Jurkat, Clone E6-1 (cell line): ENCODE results near the gene SLC25A10.
A peak's percentile ranks its signal among the peaks of the same experiment; 100 is the strongest.

Experiments used
- DNase-seq: peaks from one replicate; pipeline ENCODE4 v3.0.0-alpha.2; 2011; ENCODE audit warnings: low read depth, low spot score
- H3K4me3 ChIP-seq: 2 replicates; pipeline ENCODE4 v1.5.1; 2011; ENCODE audit warnings: mild to moderate bottlenecking, low read length, control low read depth, moderate library complexity

Gene SLC25A10

DNA sequence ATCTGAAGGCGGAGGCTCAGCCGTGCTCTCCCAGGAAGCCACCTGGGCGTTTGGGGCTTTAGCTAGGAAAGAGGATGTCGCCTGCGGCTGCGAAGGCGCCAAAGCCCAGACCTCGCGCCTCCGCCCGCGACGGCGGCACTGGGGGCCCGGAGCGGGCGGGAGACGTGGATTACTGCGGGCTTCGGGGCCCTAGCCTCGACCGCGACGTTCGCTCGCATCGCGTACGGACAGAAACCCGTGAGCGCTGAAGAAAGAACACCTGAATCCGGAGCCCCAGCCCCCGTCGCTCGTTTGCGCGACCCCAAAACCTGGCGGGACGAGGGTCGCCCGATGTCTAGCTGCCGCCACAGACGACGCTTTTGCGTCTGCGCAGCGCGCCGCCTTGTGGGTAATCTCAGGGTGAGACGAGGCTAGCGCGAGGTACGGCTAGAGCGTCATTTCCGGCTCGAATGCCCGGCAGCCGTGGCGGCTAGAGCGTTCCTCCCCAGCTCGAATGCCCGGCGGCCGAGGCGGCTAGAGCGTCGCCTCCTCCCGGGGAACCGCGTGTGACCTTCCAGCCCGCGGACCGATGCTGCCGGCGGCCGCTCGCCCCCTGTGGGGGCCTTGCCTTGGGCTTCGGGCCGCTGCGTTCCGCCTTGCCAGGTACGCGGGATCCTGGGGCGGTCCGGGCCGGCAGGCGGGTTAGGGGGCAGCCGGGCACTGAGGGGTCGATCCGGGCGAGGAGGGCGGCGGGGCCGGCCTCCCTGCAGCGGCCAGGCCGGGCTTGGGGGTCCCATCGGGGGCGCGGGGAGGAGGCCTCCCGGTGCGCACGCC, 8.9 kb upstream of the SLC25A10 start, which contains the start of gene MRPL12:
MRPL12 (plus strand) TSS at position 434 of the 813 bp plus-strand sequence; CDS start at position 569, 135 bp downstream.
- DNase-seq = peak; percentile 87
- H3K4me3 ChIP-seq = peak within 1 kb of the TSS; percentile 75

DNA sequence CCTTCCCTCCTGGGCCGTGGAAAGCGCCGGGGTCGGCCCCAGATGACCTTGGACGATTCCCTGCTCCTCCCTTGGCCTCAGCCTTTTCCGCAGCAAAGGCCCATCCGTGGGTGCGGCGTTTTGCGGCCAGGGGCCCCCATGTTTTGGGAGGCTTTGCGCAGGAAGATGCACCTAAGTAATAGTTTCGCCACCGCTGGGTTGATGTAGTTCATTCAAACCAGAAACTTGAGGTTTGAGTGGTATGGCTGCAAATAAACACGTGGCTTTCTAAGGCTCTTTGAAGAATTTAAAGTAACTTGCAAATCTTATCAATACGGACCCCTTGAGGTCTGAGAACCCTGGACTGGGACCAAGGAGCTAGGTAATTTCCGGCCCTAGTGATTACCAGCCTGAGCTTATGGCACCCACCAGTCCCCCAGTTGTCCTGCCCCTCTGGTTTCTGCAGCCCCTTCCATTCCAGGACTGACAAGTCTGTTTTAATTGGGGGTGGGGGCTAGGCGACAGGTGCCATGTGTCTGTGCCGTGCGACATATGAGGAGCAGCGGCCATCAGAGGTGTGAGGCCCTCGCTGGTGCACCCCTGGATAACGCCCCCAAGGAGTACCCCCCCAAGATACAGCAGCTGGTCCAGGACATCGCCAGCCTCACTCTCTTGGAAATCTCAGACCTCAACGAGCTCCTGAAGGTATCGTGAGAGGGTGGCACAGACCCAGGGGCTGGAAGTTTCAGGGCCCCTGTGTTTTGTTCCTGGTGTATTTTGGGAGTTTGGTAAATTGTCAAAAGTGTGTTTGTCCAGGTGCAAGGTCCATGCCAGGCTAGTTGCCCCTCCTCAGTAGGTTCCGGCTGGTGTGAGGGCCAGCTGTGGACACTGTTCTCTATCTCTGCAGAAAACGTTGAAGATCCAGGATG, 8.1 kb upstream of the SLC25A10 start:
- DNase-seq = no peak
- peak overlapping the region; percentile 75 for H3K4me3 ChIP-seq

DNA sequence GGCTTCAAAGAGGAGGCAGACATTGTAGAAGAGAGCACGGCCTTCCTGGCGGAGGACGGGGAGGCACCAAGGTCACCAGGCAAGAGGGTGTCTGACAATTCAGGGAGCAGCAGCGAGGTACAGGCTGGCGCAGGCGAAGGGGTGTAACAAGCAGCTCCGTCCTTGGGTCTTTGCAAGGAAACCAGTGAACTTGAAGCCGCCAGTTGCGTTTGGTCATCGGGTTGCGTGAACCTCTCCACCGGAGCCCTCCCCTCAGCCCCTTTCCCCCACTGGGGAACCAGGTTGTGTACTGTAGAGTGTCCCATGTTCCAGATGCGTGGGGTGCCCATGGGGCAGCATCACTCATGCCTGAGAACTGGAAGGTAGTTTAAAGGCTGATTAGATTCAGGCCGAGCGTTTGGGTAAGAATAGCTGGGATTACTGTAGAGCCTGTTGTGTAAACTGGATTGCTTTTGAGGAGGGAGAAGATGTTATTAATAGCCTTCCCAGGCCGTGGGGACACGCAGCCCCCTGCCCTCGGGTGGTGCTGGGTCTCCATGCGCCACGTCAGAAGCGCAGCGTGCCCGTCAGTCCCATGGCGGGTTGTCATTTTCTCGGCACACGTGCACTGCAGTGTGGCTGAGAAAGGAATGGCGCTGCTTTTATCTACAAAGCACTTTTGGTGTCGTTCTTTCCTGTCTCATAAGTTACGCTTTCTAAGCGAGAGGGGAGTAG, 6.4 kb upstream of the SLC25A10 start:
- H3K4me3 ChIP-seq = no peak overlapping the region
- no peak for DNase-seq

DNA sequence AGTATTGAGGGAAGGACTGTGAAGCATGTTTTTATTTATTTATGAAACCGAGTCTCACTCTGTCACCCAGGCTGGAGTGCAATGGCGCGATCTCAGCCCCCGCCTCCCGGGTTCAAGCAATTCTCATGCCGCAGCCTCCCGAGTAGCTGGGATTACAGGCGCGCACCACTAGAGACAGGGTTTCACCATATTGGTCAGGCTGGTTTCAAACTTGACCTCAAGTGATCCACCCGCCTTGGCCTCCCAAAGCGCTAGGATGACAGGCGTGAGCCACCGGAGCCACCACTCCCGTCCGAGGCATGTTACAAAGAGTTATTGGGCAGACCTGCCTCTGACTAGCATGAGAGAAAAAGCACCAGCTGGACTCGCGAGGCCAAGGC, 5.9 kb upstream of the SLC25A10 start:
- DNase-seq = no peak
- no peak overlapping the region for H3K4me3 ChIP-seq

DNA sequence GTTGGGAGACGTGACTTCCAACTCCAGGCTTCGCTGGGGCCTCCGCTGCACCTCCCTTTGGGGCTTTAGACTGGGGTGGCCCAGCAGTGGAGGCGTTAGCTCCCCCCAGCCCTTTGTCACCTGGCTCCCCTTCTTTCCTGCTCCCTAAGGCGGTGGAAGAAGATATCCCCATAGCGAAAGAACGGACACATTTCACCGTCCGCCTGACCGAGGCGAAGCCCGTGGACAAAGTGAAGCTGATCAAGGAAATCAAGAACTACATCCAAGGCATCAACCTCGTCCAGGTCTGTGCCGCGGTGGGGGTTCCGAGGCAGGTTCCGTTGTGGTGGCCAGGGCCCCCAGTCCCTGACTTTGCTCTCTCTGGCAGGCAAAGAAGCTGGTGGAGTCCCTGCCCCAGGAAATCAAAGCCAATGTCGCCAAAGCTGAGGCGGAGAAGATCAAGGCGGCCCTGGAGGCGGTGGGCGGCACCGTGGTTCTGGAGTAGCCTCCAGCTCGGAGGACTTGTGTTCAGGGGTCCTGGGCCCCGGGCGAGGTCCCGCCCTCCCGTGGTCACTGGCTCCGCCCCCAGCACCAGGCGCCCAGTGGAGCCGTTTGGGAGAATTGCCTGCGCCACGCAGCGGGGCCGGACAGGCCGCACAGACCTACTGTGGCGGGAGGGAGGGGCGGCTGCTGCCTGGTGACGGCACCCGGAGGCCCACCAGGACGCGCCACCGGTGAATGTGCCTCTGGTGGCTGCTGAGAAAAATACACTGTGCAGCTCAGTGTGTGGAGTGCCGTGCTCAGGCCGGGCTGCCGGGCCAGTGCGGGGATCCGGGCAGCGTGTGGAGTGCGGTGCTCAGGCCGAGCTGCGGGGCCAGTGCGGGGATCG, 5.1 kb upstream of the SLC25A10 start:
- DNase-seq = no peak
- no peak overlapping the region for H3K4me3 ChIP-seq

DNA sequence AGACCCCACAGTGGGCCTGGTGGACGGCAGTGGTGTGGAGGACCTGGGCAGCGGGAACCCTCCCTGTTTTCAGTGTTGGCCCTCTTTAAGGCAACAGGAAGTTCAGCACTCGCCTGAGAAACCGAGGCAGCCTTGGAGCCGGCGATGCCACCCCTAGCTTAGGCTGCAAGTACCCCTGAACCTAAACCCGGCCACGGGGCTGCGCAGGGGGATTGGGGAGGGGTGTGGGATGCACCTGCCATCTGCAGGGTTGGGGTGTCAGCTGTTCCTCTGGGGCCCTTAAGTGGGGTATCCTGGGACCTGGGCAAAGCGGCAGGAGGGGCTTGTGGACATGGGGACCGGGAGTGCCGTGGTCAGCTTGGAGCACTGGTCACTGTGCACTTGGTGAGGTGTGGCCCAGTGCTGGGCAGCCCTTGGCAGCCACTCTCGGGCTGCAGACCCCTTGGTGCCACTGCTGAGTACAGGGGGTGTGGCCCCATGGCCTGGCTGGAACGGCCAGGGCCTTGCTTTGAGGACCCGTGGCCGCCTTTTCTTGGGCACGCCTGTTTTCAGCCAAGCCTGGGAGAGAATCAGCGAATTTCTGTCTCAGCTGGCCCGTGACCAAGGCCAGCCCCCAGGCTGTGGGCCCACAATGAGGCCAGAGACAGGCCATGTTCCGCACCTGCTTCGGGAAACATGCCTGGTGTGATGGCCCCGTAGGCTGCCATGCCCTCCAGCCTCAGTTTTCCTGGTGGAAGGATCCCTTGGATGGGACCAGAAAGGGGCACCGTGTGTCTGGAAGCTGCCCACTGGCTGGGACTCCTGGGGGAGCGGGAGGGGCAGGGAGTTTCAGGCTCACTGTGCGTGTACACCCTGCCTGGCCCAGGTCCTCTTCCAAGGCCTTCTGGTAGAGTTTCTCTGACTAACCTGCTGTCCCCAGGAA, 4.1 kb upstream of the SLC25A10 start:
- DNase-seq = no peak

DNA sequence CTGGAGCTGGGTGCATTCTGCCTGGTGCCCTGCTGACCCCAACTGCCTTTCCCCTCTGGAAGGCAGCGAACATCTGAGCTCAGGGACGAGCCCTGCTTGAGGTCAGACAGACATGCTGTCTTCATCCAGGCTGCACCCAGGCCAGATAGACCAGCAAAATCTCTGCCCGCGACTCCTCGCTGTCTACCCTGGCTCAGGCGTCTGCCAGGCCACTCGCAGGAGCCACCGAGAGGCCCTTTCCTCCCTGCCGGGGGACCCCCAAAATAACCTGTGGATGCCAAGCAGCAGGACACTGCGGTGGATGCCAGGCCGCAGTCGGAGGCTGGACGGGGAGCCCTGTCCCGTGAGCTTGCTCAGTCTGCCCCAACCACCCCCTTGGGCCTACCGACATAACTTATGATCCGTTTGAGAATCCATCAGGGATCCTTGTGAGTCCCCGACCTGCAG, 3.3 kb upstream of the SLC25A10 start:
- H3K4me3 ChIP-seq = no peak overlapping the region
- no peak for DNase-seq

More for the DNA sequence above, 4.1 kb upstream of the SLC25A10 start:
- H3K4me3 ChIP-seq = no peak overlapping the region

DNA sequence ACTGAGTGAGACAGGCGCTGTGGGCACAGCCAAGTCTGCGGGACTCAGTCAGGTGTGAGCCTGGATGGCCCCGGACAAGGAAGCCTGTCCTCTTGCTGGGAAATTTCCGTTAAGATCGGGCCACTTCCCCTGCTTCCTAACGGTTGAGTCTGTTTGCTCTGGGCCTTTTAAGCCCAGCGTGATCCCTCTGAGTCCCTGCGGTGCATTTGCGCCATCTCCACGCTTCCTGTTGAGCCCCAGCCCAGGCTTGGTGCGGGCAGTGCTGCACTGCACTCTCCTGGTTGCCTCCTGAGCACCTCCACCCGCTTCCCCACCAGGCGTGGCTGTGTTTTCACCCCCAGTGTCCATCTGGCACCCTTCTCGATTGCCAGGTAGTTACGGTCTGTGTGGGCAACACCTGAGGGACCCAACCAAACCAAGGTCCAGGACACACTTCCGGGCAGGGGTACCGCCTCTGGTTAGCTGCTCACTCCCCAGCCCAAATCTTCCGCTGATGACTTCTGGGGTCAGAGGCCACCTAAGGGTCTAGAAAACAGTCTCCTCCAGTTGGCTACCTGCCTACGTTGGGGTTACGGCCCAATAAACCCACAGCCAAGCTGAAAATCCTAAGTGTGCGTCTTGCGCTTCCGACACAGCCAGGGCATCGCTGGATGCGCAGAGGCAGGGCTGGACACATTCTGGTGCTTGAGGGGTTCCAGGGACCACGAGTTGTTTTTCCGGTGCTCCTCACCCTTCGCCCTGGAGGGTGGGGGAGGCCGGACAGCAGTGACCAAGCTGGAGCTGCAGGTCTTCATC, 1.4 kb upstream of the SLC25A10 start:
- DNase-seq = no peak
- no peak overlapping the region for H3K4me3 ChIP-seq

DNA sequence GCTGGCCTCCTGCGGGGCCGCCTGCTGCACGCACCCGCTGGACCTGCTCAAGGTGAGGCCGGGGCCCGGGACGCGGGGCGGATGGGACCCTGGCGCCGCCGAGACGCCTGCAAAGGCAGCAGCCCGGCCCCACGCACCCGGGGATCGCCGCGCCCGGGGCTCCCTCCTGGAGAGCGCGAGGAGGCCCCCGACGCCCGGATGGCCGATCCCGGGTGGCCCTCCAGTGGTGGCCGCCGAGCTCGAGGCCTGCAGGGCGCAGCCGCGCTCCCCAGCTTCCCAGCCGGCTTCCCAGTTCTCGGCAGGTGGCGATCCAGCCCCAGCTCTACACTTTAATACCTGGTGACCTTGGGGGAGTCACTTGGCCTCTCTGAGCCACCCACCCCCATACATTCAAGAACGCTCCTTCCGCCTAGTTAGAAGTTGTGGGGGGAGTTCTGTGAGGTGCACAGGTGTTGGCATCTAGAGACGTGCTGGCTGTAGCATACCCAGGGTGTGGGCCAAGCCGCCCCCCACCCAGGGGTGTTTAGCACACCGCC, 452 bp downstream of the SLC25A10 start:
- H3K4me3 ChIP-seq = peak overlapping the region; percentile 83
- no peak for DNase-seq

DNA sequence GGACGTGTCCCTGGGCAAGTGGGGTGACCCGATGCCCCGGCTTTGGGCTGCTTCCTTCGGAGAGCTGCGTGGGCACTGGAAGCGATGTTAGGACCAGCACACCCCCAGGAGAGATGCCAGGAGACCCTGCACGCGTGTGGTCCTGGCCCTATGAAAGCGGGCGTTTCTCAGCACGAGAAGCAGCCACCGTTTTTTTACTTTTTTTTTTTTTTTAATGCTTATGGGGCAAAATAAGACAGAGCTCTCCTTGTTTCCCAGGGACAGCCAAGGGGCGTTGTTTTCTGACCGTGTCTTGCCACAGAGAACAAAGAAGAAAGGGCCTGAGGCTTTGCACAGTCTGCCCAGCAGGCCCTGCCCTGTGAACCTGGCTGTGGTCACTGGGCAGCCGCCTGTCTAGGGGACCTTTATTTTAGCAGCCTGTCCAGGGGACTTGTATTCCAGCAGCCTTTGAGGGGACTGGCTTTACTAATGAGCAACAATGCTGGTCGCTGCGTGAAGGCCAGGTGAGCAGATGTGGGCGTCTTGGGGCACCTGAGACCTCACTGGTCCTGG, 996 bp downstream of the SLC25A10 start:
- peak overlapping the region; percentile 83 for H3K4me3 ChIP-seq
- DNase-seq = no peak

DNA sequence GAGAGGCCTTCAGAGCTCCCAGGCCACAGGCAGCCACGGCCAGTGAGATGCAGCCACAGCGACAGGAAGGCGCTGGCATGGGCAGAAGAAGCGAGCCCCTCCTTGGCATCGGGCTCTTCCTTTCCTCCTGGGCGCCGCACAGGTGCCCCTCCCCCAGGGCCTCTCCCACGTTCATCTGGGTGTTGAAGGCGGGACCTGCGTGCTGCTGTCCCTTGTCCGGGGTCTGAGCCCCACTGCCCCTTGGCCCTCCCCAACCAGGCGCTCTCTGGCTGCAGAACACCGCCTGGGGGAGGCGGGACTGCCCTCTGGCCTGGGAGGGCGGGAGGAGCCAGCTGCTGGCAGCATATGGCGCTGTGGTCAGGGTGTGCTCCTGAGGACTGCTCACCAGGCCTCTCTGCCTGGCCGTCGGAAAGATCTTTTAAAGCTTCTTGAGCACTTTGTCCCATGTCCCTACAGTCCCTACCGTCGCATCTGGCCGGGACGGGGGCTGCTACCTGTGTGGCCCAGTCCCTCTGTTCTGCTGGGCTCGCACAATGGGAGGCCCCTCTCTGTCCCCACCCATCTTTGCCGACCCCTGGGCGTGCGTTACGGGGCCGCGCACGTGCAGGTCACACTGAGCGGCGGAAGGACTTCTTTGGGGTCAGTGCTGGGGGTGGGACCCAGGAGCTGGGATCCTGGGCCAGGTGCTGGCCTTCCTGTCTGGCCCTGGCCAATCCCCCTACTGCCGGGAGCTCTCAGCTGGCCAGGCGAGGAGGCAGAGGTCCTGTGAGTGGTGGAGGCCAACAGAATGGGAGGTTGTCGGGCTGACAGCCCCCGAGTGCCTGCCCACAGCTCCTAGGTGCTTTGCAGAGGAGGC, 1.7 kb downstream of the SLC25A10 start:
- peak overlapping the region; percentile 83 for H3K4me3 ChIP-seq
- no peak for DNase-seq

DNA sequence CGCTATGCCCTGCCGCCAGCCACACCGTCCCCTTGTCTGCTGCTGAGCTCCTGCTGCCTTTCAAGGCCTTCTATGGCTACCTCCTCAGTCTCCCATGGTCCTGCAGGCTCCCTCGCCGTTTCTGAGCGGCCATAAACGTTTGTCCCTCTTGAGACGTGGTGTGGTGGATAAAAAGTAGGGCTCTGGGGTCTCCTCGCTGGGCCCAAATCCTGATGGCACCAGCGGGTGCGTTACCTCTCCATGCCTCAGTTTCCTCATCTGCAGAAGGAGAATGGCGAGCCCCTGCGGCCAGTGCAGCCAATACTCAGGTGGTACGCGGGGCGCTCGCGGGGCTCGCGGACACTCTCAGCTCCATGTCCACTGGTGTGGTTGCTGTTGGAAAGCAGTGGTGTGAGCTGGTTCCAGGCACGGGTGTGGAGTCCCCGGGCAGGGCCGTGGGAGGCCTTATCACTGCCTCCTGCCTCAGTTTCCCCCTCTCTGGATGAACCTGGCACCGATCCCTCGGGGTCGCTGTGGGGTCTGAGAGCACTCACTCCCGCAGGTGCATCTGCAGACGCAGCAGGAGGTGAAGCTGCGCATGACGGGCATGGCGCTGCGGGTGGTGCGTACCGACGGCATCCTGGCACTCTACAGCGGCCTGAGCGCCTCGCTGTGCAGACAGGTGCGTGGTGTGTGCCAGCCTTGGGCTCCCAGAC, 2.5 kb downstream of the SLC25A10 start:
- no peak overlapping the region for H3K4me3 ChIP-seq

DNA sequence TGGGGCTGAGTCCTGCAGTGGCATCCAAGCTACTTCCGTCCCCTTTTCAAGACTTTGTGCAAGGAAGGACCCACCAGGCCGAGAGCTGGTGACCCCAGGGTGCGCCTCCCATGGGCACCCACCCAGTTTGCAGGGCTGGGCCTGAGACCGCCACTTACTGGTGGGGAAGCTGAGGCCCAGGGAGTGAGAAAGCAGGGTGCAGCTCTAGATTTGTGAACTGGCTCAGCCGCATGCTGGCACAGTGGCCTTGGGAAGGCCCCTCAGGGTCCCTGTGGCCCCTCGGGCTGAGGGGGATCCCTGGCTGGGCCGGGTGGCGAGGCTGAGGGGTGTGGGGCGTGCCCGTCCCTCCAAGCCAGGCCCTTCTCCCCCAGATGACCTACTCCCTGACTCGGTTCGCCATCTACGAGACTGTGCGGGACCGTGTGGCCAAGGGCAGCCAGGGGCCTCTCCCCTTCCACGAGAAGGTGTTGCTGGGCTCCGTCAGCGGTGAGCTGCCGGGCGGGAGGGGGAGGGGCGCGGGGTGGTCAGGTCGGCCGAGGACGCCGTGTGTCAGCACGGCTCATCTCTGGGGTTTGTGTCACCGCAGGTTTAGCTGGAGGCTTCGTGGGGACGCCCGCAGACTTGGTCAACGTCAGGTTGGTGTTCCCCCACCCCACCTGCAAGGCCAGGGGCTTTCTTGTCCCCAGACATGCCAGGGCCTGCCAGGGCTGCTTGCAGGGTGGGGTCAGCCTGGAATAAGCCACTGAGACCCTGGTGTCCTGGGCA, 3.2 kb downstream of the SLC25A10 start:
- no peak for DNase-seq
- no peak overlapping the region for H3K4me3 ChIP-seq

More for the DNA sequence above, 2.5 kb downstream of the SLC25A10 start:
- no peak for DNase-seq
